Chondrocyte (in vitro differentiated cells): Measurements from ENCODE around the gene SMC3. TPM values are rescaled to one million over a fixed set of nuclear protein-coding genes. Genes with fewer than 3 reads are reported as not detected.
"Not testable (repeated sequence)": the region's sequence is repeated elsewhere in the genome, so short reads cannot be mapped to it uniquely, and the experiment has no call there.

Source experiments
- DNase-seq: peaks from one replicate; pipeline ENCODE4 v3.0.0; 2021; ENCODE audit warnings: mixed read lengths, low spot score
- H3K27ac Mint-ChIP-seq: one replicate; pipeline ENCODE4 v1.8.0; 2021; ENCODE audit warnings: mild to moderate bottlenecking, moderate library complexity, mixed read lengths; ENCODE audit not compliant: unreplicated experiment
- H3K27me3 Mint-ChIP-seq: 2 replicates; pipeline ENCODE4 v1.8.0; 2021; ENCODE audit warnings: low read depth, mixed read lengths
- H3K36me3 Mint-ChIP-seq: 2 replicates; pipeline ENCODE4 v1.8.0; 2021; ENCODE audit warnings: low read depth, mixed read lengths
- H3K4me1 Mint-ChIP-seq: 2 replicates; pipeline ENCODE4 v1.8.0; 2021; ENCODE audit warnings: low read depth, mild to moderate bottlenecking, mixed read lengths
- H3K4me3 Mint-ChIP-seq: one replicate; pipeline ENCODE4 v1.8.0; 2021; ENCODE audit warnings: mild to moderate bottlenecking, moderate library complexity, mixed read lengths; ENCODE audit not compliant: unreplicated experiment
- H3K9me3 Mint-ChIP-seq: 2 replicates; pipeline ENCODE4 v1.8.0; 2021; ENCODE audit warnings: low read depth, mixed read lengths
- CTCF ChIP-seq: fragments of 200-600 bp; sonication (generic); IDR thresholded peaks from 2 replicates; pipeline ENCODE4 v1.5.0; 2021; ENCODE audit warnings: antibody characterized with exemption, mild to moderate bottlenecking, moderate library complexity
- total RNA-seq: library from RNA; stranded (reverse); gene quantifications from 3 replicates; pipeline ENCODE4 v1.2.1, GENCODE V29; 2021

SMC3 gene
- total RNA-seq, 1 donor from 2014 or later = 29.3 TPM

- Mint-ChIP-seq H3K9me3 (no peaks in the 10 kb centered on the region), H3K4me1 (no peaks in the 10 kb centered on the region), H3K27ac (no peak overlapping the region), H3K36me3 (peaks cover 17% of the 10 kb centered on the region), H3K4me3 (no peak overlapping the region), H3K27me3 (no peaks in the 10 kb centered on the region)
- TF ChIP-seq CTCF = no peak
- no peak for DNase-seq
Measured at GRCh38 chr10:110601581-110601980, 34.1 kb downstream of the SMC3 start.

DNA sequence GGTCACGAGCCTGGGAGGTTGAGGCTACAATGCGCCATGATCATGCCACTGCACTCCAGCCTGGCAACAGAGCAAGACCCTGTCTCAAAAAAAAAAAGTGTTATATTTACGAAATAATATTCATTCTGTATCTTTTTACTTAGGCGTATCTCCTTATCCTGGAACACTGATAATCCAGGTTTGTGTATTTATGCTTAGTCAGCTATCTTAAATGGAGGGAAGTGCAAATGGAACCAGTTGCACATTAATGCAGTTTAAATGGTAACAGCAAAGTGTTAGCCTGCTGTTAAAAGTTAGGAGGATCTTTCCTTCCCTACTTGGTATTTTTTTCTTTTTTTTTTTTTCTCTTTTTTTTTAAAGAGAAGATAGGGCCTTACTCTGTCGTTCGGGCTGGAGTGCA is 40.6 kb downstream of the SMC3 start:
- Mint-ChIP-seq H3K9me3 (no peaks in the 10 kb centered on the region), H3K36me3 (peaks cover 9% of the 10 kb centered on the region), H3K27me3 (peaks cover 2% of the 10 kb centered on the region)

DNA sequence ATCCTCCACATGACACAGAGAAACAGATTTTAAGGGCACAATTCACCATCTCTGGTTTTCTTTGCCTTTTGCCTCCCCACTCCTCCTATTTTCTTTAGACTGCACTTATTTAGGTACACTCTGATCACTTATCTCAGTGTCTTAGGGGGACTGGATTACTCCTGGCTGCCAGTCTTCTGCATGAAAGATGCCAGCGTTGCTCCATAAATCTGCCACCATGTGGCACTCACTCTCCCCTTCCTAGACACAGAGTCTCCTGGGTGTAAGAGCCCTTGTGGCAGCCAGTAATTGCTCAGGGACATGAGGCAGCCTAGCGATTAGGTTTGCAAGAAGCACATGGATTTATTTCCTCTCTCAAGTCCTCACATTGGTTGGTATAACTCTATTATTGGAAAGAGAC is 42.1 kb downstream of the SMC3 start:
- Mint-ChIP-seq H3K4me3 (no peak overlapping the region), H3K36me3 (peaks cover 6% of the 10 kb centered on the region), H3K27me3 (peaks cover 2% of the 10 kb centered on the region), H3K27ac (no peak overlapping the region), H3K9me3 (no peaks in the 10 kb centered on the region), H3K4me1 (peaks cover 3% of the 10 kb centered on the region)
- TF ChIP-seq CTCF = no peak
- DNase-seq = no peak

More for the DNA sequence above, 40.6 kb downstream of the SMC3 start:
- Mint-ChIP-seq H3K4me1 (peaks cover 2% of the 10 kb centered on the region), H3K4me3 (no peak overlapping the region), H3K27ac (no peak overlapping the region)
- DNase-seq = no peak
- no peak for TF ChIP-seq CTCF

DNA sequence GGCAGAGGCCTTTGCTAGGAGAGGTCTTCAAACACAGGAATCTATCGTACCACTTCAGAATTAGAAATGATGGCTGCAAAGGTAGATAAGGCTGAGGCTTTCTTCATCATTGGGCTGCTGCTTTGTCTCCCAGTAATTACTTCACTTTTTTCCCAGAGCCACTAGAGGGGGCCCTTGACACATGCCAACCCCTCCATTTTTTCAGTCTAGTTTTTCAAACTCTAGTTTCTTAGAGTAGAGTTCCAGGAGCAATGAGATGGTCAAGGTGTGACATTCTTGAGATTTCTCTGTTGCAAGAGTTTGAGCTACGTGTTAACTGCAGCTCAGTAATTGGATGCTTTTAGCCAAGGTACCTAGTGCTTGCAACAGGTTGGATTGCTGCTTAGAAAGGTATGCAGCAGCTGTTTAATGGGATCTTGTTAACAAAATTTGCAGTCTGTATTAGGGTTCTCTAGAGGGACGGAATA is 42.8 kb downstream of the SMC3 start:
- Mint-ChIP-seq H3K36me3 (no peaks in the 10 kb centered on the region), H3K4me3 (no peak overlapping the region), H3K9me3 (no peaks in the 10 kb centered on the region), H3K4me1 (peaks cover 10% of the 10 kb centered on the region), H3K27ac (no peak overlapping the region), H3K27me3 (peaks cover 2% of the 10 kb centered on the region)
- TF ChIP-seq CTCF = peak; percentile 89
- DNase-seq = no peak

- not testable (repeated sequence) for DNase-seq, H3K27me3 Mint-ChIP-seq, H3K27ac Mint-ChIP-seq, H3K9me3 Mint-ChIP-seq, H3K36me3 Mint-ChIP-seq, H3K4me3 Mint-ChIP-seq
- peaks cover 13% of the 10 kb centered on the region for H3K4me1 Mint-ChIP-seq
Measured at GRCh38 chr10:110610781-110611180, 43.3 kb downstream of the SMC3 start.

- no peak for DNase-seq
- TF ChIP-seq CTCF = no peak
- H3K4me3 Mint-ChIP-seq = no peak overlapping the region
- H3K36me3 Mint-ChIP-seq = no peaks in the 10 kb centered on the region
- H3K27me3 Mint-ChIP-seq = peaks cover 2% of the 10 kb centered on the region
- no peaks in the 10 kb centered on the region for H3K9me3 Mint-ChIP-seq
- no peak overlapping the region for H3K27ac Mint-ChIP-seq
- H3K4me1 Mint-ChIP-seq = peaks cover 13% of the 10 kb centered on the region
Measured at GRCh38 chr10:110612087-110612486, 44.6 kb downstream of the SMC3 start.
